ENCODE results near the gene APBA2.
"Not testable (repeated sequence)": the region's sequence is repeated elsewhere in the genome, so short reads cannot be mapped to it uniquely, and the experiment has no call there.

The APBA2 gene

DNA sequence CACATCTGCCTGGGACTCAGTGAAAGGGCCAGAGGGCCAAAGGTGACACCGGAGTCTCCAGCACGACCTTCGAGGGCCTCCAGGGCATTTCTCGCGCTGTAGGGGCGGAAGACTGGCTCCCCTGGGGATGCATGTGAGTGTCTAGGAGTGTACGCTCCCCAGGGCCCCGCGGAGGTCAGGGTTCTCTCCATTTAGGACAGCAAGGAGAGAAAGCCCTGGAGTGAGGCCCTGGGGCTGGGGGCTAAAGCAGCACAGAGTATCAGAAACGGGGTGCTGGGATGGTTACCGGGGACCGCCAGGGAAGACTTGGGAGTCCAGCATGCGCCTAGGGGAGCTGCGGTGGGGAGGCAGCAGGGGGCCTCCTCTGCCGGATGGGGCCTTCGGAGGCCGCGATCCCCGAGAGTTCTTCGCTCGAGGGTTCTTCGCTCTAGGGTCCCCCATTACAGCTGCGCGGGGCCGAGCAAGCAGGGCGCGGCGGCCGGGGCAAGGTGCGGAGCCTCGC is 595 bp upstream of the APBA2 start:
- TF ChIP-seq, protein P1, sequence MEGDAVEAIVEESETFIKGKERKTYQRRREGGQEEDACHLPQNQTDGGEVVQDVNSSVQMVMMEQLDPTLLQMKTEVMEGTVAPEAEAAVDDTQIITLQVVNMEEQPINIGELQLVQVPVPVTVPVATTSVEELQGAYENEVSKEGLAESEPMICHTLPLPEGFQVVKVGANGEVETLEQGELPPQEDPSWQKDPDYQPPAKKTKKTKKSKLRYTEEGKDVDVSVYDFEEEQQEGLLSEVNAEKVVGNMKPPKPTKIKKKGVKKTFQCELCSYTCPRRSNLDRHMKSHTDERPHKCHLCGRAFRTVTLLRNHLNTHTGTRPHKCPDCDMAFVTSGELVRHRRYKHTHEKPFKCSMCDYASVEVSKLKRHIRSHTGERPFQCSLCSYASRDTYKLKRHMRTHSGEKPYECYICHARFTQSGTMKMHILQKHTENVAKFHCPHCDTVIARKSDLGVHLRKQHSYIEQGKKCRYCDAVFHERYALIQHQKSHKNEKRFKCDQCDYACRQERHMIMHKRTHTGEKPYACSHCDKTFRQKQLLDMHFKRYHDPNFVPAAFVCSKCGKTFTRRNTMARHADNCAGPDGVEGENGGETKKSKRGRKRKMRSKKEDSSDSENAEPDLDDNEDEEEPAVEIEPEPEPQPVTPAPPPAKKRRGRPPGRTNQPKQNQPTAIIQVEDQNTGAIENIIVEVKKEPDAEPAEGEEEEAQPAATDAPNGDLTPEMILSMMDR (IDR thresholded peaks at IDR 0.05; ENCODE audit: extremely low read depth, missing control alignments), result no peak
- no peak for DNase-seq (ENCODE audit: low spot score)

- DNase-seq (ENCODE audit: low spot score), result no peak
- TF ChIP-seq, protein P1 (IDR thresholded peaks at IDR 0.05; ENCODE audit: extremely low read depth, missing control alignments), result no peak
Observed at GRCh38 chr15:28886431-28887338, 911 bp downstream of the APBA2 start.

DNA sequence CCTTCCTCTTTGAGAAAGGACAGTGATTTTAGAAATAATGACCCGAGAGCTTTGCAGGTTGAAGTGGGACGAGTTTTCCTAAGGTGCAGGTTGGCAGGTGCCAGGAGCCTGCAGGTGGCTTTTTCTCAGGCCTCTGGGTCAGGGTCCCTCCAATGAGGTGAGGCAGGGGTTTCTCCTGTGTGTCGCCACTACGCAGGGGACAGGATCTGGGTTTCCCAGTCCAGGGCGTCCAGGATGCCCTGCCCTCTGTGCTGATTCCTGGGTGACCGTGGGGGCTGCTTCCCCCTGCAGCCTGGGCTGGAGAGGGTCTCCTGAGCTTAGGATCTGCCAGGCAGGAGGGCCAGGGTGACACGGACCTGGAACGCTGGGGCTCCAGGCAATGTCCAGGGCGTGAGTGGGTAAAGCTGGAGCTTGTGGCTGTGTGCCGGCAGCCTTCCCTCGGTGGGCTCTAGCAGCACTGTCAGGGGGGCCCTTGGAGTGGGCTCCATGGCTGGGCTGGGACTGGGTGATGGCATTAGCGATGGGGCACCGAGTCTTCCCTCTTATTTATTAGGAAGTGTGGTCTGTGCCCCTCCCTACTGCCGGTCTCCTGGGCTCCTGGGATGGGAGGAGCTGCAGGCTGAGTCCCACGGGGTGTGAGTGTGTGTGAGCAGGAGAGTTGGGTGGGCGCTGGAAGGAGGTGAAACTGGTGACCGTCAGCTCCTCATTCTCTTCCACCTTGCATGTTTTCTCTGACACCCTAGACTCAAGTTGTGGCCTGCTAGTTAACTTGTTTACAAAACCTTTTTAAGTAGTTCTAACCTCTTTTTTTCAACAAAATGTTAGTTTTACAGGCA is 1.8 kb downstream of the APBA2 start:
- TF ChIP-seq, protein P1 (IDR thresholded peaks at IDR 0.05; ENCODE audit: extremely low read depth, missing control alignments), result no peak
- DNase-seq (ENCODE audit: low spot score), result no peak

DNA sequence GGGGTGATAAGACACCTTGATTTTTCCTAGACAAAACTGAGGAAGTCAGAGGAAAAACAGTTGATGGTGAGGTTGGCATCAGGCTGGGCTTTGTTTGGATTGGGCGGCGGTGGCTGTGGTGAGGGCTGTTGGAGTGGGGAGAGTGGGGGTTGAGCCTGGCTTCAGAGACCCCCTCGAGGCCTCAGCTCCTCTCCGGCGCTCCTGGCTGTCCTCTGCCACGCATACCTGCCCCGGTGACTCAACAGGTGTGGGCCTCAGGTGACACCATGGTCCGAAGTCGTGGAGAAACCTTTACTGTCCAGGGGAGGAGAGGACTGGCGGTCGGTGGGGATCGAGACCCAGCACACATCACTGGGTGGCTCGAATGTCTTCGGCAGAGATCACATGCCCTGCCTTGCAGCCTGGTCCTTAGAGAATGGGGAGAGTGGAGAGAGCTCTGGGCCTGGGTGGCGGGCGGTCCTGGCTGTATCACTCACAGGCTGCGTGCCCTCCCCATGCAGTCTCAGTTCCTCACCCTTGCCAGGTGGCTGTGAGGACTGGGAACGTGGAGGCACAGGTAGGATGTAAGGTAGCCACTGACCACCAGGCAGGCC is 2.6 kb downstream of the APBA2 start:
- DNase-seq (ENCODE audit: low spot score), result no peak
- TF ChIP-seq, protein P1 (IDR thresholded peaks at IDR 0.05; ENCODE audit: extremely low read depth, missing control alignments), result no peak

GRCh38 chr15:28888900-28889299 is 3.1 kb downstream of the APBA2 start:
- TF ChIP-seq, protein P1 (IDR thresholded peaks at IDR 0.05; ENCODE audit: extremely low read depth, missing control alignments), result no peak
- no peak for DNase-seq (ENCODE audit: low spot score)

GRCh38 chr15:28889346-28889745 is 3.6 kb downstream of the APBA2 start:
- no peak for DNase-seq (ENCODE audit: low spot score)
- TF ChIP-seq, protein P1 (IDR thresholded peaks at IDR 0.05; ENCODE audit: extremely low read depth, missing control alignments), result no peak

- not testable (repeated sequence) for DNase-seq (ENCODE audit: low spot score)
Observed at GRCh38 chr15:28889871-28890270, 4.1 kb downstream of the APBA2 start.

DNA sequence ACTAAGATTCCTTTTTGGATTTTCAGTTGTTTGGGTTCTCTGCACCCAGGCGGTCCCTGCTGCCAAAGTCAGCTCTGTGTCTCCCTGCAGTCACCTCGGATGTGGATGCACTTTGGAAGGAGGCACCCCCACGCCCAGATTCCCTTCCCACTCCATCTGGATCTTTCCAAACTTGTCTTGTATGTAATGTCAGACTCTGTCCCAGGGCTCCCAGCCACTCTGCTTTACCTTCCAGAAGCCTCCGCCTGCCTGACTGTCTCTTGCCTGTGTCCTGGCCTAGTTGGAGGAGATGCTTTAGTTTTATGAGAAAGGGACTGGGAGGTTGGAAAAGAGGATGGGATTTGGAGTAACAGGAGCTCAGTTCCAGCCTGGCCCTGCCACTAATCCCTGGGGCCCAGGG is 4.5 kb downstream of the APBA2 start:
- not testable (repeated sequence) for DNase-seq (ENCODE audit: low spot score)

Data from GM20000 (cell line).